ENCODE measurements around the gene IL12RB1.
"Not testable (repeated sequence)": the region's sequence is repeated elsewhere in the genome, so short reads cannot be mapped to it uniquely, and the experiment has no call there.

The IL12RB1 gene

GRCh38 chr19:18044825-18045304 is 41.9 kb downstream of the IL12RB1 start:
- DNase-seq: no peak

GRCh38 chr19:18043676-18044075 is 43.1 kb downstream of the IL12RB1 start:
- DNase-seq: no peak

- no peak for DNase-seq
Observed at GRCh38 chr19:18041054-18041453, 45.7 kb downstream of the IL12RB1 start.

GRCh38 chr19:18032102-18032501 is 54.6 kb downstream of the IL12RB1 start:
- not testable (repeated sequence) for DNase-seq

- not testable (repeated sequence) for DNase-seq
Observed at GRCh38 chr19:18031401-18031800, 55.3 kb downstream of the IL12RB1 start.

GRCh38 chr19:18029617-18030338 is 57.0 kb downstream of the IL12RB1 start:
- DNase-seq: no peak

- DNase-seq: no peak
Observed at GRCh38 chr19:18027151-18027550, 59.6 kb downstream of the IL12RB1 start.

GRCh38 chr19:18023622-18024251 is 63.0 kb downstream of the IL12RB1 start:
- no peak for DNase-seq

- DNase-seq: no peak
Observed at GRCh38 chr19:18021121-18021755, 65.5 kb downstream of the IL12RB1 start.

GRCh38 chr19:18020212-18021085 is 66.3 kb downstream of the IL12RB1 start:
- DNase-seq: no peak

GRCh38 chr19:18017275-18018083 is 69.3 kb downstream of the IL12RB1 start:
- DNase-seq: no peak

- DNase-seq: no peak
Observed at GRCh38 chr19:18016209-18016910, 70.4 kb downstream of the IL12RB1 start.

GRCh38 chr19:18014197-18014596 is 72.5 kb downstream of the IL12RB1 start:
- no peak for DNase-seq

GRCh38 chr19:18013210-18014111 is 73.3 kb downstream of the IL12RB1 start:
- no peak for DNase-seq

GRCh38 chr19:18010149-18010548 is 76.6 kb downstream of the IL12RB1 start:
- no peak for DNase-seq

GRCh38 chr19:18009412-18010066 is 77.2 kb downstream of the IL12RB1 start:
- no peak for DNase-seq
